Activated CD4-positive, alpha-beta T cell treated with anti-CD3 and anti-CD28 coated beads, Interleukin-2, amount 10 ng/mL, durations not matched to agents 24 days and 14 days (primary cell): Measurements from ENCODE around the gene GNG13. TPM values are rescaled to one million over a fixed set of nuclear protein-coding genes. Genes with fewer than 3 reads are reported as not detected.

Source experiments
- DNase-seq: peaks from one replicate; pipeline ENCODE4 v3.0.0; 2022
- H3K27ac Mint-ChIP-seq: one replicate; pipeline ENCODE4 v1.8.0; 2022; ENCODE audit warnings: mild to moderate bottlenecking, mixed read lengths
- H3K27me3 Mint-ChIP-seq: one replicate; pipeline ENCODE4 v1.8.0; 2022; ENCODE audit warnings: mixed read lengths
- H3K36me3 Mint-ChIP-seq: one replicate; pipeline ENCODE4 v1.8.0; 2022; ENCODE audit warnings: low read depth, mild to moderate bottlenecking, mixed read lengths
- H3K4me1 Mint-ChIP-seq: one replicate; pipeline ENCODE4 v1.8.0; 2021; ENCODE audit warnings: mixed read lengths
- H3K4me3 Mint-ChIP-seq: one replicate; pipeline ENCODE4 v1.8.0; 2022; ENCODE audit warnings: mild to moderate bottlenecking, moderate library complexity, mixed read lengths
- H3K9me3 Mint-ChIP-seq: one replicate; pipeline ENCODE4 v1.8.0; 2021; ENCODE audit warnings: mixed read lengths
- intact Hi-C: fragments of 100-400 bp; cut with micrococcal nuclease; formaldehyde crosslinking; loops from one replicate; pipeline ENCODE4 v1.15.1; 2023
- total RNA-seq: library from RNA; stranded (reverse); gene quantifications from 2 replicates; pipeline ENCODE4 v1.2.3, GENCODE V29; 2022

GNG13 gene
- total RNA-seq, 1 donor from 2014 or later = not detected

GRCh38 chr16:752007-752312 lies 48.6 kb downstream of the GNG13 start:
- Mint-ChIP-seq H3K27ac (no peak overlapping the region), H3K4me1 (no peaks in the 10 kb centered on the region), H3K36me3 (no peaks in the 10 kb centered on the region), H3K27me3 (peaks cover 8% of the 10 kb centered on the region), H3K9me3 (no peaks in the 10 kb centered on the region), H3K4me3 (no peak overlapping the region)
- DNase-seq = no peak
- intact Hi-C loops = no loop called here

- peaks cover 5% of the 10 kb centered on the region for H3K27me3 Mint-ChIP-seq
- no peaks in the 10 kb centered on the region for H3K9me3 Mint-ChIP-seq
- DNase-seq = no peak
Observed at GRCh38 chr16:751152-752006, 49.2 kb downstream of the GNG13 start.

GRCh38 chr16:750485-750884 lies 50.0 kb downstream of the GNG13 start:
- intact Hi-C loops = no loop called here
- Mint-ChIP-seq H3K36me3 (no peaks in the 10 kb centered on the region), H3K9me3 (no peaks in the 10 kb centered on the region), H3K27ac (no peak overlapping the region), H3K27me3 (peaks cover 2% of the 10 kb centered on the region), H3K4me3 (no peak overlapping the region), H3K4me1 (no peaks in the 10 kb centered on the region)
- no peak for DNase-seq

More at GRCh38 chr16:751152-752006, 49.2 kb downstream of the GNG13 start:
- no peak overlapping the region for H3K27ac Mint-ChIP-seq
- H3K36me3 Mint-ChIP-seq = no peaks in the 10 kb centered on the region
- intact Hi-C loops = no loop called here
- no peak overlapping the region for H3K4me3 Mint-ChIP-seq
- H3K4me1 Mint-ChIP-seq = no peaks in the 10 kb centered on the region

- no peak for DNase-seq
- Mint-ChIP-seq H3K4me1 (no peaks in the 10 kb centered on the region), H3K27ac (no peak overlapping the region), H3K36me3 (no peaks in the 10 kb centered on the region), H3K9me3 (no peaks in the 10 kb centered on the region), H3K4me3 (no peak overlapping the region), H3K27me3 (no peaks in the 10 kb centered on the region)
- intact Hi-C loops = no loop called here
Observed at GRCh38 chr16:749010-749409, 51.5 kb downstream of the GNG13 start.

Other genes starting within 250 kb of the GNG13 start
- gene PRR35, start 240.3 kb downstream of the GNG13 start, total RNA-seq = not detected in 2 replicates
- 1.1 TPM in 2 replicates for gene NHLRC4, start 233.7 kb downstream of the GNG13 start, total RNA-seq
- gene PIGQ, start 230.8 kb downstream of the GNG13 start, total RNA-seq = 43.2 and 50.3 TPM in 2 replicates
- 12.5 and 16.5 TPM in 2 replicates for gene RAB40C, start 210.7 kb downstream of the GNG13 start, total RNA-seq
- gene WFIKKN1, start 169.7 kb downstream of the GNG13 start, total RNA-seq = 0.44 and 0.45 TPM in 2 replicates
- 146 and 153 TPM in 2 replicates for gene METTL26, start 164.4 kb downstream of the GNG13 start, total RNA-seq
- 71.2 and 73.0 TPM in 2 replicates for gene MCRIP2, start 158.9 kb downstream of the GNG13 start, total RNA-seq
- 99.9 and 111 TPM in 2 replicates for gene WDR90, start 151.4 kb downstream of the GNG13 start, total RNA-seq
- gene RHOT2, start 132.6 kb downstream of the GNG13 start, total RNA-seq = 172 and 183 TPM in 2 replicates
- 1.1 and 1.2 TPM in 2 replicates for gene RHBDL1, start 125.1 kb downstream of the GNG13 start, total RNA-seq
- gene STUB1, start 120.3 kb downstream of the GNG13 start, total RNA-seq = 90.2 and 93.8 TPM in 2 replicates
- 60.3 and 61.1 TPM in 2 replicates for gene JMJD8, start 116.4 kb downstream of the GNG13 start, total RNA-seq
- gene WDR24, start 110.3 kb downstream of the GNG13 start, total RNA-seq = 22.4 and 24.1 TPM in 2 replicates
- gene FBXL16, start 94.9 kb downstream of the GNG13 start, total RNA-seq = 6.4 and 6.8 TPM in 2 replicates
- 27.7 and 30.2 TPM in 2 replicates for gene METRN, start 85.6 kb downstream of the GNG13 start, total RNA-seq
- 38.5 and 56.3 TPM in 2 replicates for gene ANTKMT, start 79.6 kb downstream of the GNG13 start, total RNA-seq
- gene CCDC78, start 74.3 kb downstream of the GNG13 start, total RNA-seq = 6.9 and 8.0 TPM in 2 replicates
- gene HAGHL, start 73.6 kb downstream of the GNG13 start, total RNA-seq = 13.1 and 20.9 TPM in 2 replicates
- 39.5 and 42.5 TPM in 2 replicates for gene CIAO3, start 59.7 kb downstream of the GNG13 start, total RNA-seq
- gene MSLN, start 40.0 kb downstream of the GNG13 start, total RNA-seq = not detected in 2 replicates
- gene RPUSD1, start 12.4 kb downstream of the GNG13 start, total RNA-seq = 43.9 and 45.0 TPM in 2 replicates
- gene CHTF18, start 12.1 kb downstream of the GNG13 start, total RNA-seq = 141 and 147 TPM in 2 replicates
- gene LMF1, start 170.2 kb upstream of the GNG13 start, total RNA-seq = 10.4 and 11.9 TPM in 2 replicates
- gene SOX8, start 181.0 kb upstream of the GNG13 start, total RNA-seq = 0.77 and 0.92 TPM in 2 replicates